HUDEP-2 (cell line): ENCODE data around the gene TSKU.

ENCODE experiments used
- DNase-seq, 76 experiments: peaks; one replicate each; lab custom pipeline; 2025; ENCODE audit not compliant: unreplicated experiment in 76 of 76; lab: John Stamatoyannopoulos, UW

Gene TSKU

GRCh38 chr11:76750746-76751145, 32.4 kb upstream of the TSKU start:
- no peak for DNase-seq

GRCh38 chr11:76752321-76753143, 30.6 kb upstream of the TSKU start:
- DNase-seq = no peak

GRCh38 chr11:76753449-76753848, 29.7 kb upstream of the TSKU start:
- no peak for DNase-seq

GRCh38 chr11:76753950-76754349, 29.2 kb upstream of the TSKU start:
- DNase-seq = no peak

- peak in 49 of 76 experiments; percentile 8 to 69 (median 34) for DNase-seq
These were observed 26.8 kb upstream of the TSKU start for GRCh38 chr11:76756341-76756741.

GRCh38 chr11:76758311-76758710, 24.8 kb upstream of the TSKU start:
- no peak for DNase-seq

GRCh38 chr11:76759092-76759491, 24.1 kb upstream of the TSKU start:
- DNase-seq = no peak

- no peak for DNase-seq
These were observed 23.6 kb upstream of the TSKU start for GRCh38 chr11:76759517-76759916.

- DNase-seq = peak in 48 of 76 experiments; percentile 7 to 68 (median 32)
These were observed 22.9 kb upstream of the TSKU start for GRCh38 chr11:76760236-76760635.

GRCh38 chr11:76761718-76762355, 21.3 kb upstream of the TSKU start:
- DNase-seq = no peak

GRCh38 chr11:76762356-76762752, 20.8 kb upstream of the TSKU start:
- DNase-seq = no peak

- DNase-seq = no peak
These were observed 20.1 kb upstream of the TSKU start for GRCh38 chr11:76762867-76763572.

GRCh38 chr11:76763573-76764346, 19.4 kb upstream of the TSKU start:
- no peak for DNase-seq

GRCh38 chr11:76764941-76765665, 18.1 kb upstream of the TSKU start:
- DNase-seq = no peak

GRCh38 chr11:76765863-76766350, 17.2 kb upstream of the TSKU start:
- DNase-seq = no peak

- no peak for DNase-seq
These were observed 16.6 kb upstream of the TSKU start for GRCh38 chr11:76766521-76766920.

- DNase-seq = no peak
These were observed 15.5 kb upstream of the TSKU start for GRCh38 chr11:76767659-76768058.

- peak in 55 of 76 experiments; percentile 12 to 68 (median 35) for DNase-seq
These were observed 14.9 kb upstream of the TSKU start for GRCh38 chr11:76768088-76768908.

GRCh38 chr11:76768909-76769560, 14.1 kb upstream of the TSKU start:
- no peak for DNase-seq
